NB4 (cell line): ENCODE data around the gene FAM81A.

Source experiments
- DNase-seq: peaks from one replicate; pipeline ENCODE4 v3.0.0; 2010; ENCODE audit warnings: low read depth
- H3K4me3 ChIP-seq: one replicate; pipeline ENCODE4 v1.5.1; 2011; ENCODE audit warnings: mild to moderate bottlenecking, low read depth, low read length, moderate library complexity
- MYC ChIP-seq: IDR thresholded peaks from 2 replicates; pipeline ENCODE4 v1.6.1; 2011; ENCODE audit warnings: low read depth, low read length
- POLR2A ChIP-seq: IDR thresholded peaks from 2 replicates; pipeline ENCODE4 v1.6.1; 2011; ENCODE audit warnings: mild to moderate bottlenecking; ENCODE audit not compliant: insufficient read length; ENCODE audit errors: extremely low read depth
- TF ChIP-seq, protein P1 (sequence below): IDR thresholded peaks from one replicate; pipeline ENCODE4 v1.5.1; 2012; ENCODE audit warnings: low read depth, low read length
- TF ChIP-seq, protein P2 (sequence below): IDR thresholded peaks from 2 replicates; pipeline ENCODE4 v1.6.1; 2011; ENCODE audit warnings: low read depth, low read length

The FAM81A gene

DNA sequence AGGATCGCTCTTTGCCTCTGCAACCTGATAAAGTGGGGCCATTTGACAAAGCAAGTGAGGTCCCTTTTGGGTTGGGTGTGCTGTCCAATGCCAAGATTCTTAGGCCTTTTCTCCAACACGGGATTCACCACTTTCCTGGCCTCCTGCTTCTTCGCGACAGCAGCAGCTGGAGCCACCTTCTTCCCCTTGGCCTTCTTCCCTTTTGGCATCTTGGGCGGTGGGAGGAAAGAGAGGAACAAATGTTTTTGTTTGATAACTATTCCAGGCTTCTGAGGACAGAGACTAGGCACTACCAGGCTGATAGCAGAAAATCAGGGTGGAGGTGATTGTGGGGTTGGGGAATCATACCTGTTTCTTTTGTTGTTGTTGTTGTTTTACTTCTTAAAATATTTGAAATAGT lies 30.0 kb upstream of the FAM81A start:
- no peak overlapping the region for H3K4me3 ChIP-seq
- DNase-seq: no peak
- no peak for TF ChIP-seq MYC

DNA sequence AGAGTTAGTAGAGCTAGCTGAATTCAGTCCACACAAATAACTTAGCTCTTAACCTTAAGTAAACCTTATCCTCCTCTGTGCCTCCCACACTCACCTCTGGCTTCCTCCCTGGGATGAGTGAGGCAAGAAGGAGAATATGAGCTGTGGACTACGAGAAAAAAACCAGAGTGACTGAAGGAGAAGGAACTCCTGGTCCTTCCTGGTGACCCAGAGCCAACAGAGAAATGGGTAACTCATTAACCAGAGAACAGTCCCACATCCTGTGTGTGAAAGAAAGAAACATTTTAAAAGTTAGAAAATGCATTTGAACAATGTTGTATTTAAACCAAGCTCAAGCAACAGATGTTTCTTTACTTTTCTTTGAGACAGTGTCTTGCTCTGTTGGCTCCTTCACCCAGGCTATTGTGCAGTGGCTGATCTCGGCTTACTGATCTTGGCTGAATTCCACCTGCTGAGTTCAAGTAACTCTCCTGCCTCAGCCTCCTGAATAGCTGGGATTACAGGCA lies 27.5 kb upstream of the FAM81A start:
- no peak for TF ChIP-seq MYC
- TF ChIP-seq, protein P1, sequence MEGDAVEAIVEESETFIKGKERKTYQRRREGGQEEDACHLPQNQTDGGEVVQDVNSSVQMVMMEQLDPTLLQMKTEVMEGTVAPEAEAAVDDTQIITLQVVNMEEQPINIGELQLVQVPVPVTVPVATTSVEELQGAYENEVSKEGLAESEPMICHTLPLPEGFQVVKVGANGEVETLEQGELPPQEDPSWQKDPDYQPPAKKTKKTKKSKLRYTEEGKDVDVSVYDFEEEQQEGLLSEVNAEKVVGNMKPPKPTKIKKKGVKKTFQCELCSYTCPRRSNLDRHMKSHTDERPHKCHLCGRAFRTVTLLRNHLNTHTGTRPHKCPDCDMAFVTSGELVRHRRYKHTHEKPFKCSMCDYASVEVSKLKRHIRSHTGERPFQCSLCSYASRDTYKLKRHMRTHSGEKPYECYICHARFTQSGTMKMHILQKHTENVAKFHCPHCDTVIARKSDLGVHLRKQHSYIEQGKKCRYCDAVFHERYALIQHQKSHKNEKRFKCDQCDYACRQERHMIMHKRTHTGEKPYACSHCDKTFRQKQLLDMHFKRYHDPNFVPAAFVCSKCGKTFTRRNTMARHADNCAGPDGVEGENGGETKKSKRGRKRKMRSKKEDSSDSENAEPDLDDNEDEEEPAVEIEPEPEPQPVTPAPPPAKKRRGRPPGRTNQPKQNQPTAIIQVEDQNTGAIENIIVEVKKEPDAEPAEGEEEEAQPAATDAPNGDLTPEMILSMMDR: no peak
- TF ChIP-seq POLR2A: no peak
- TF ChIP-seq, protein P2, sequence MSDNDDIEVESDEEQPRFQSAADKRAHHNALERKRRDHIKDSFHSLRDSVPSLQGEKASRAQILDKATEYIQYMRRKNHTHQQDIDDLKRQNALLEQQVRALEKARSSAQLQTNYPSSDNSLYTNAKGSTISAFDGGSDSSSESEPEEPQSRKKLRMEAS: no peak
- no peak for DNase-seq
- H3K4me3 ChIP-seq: no peak overlapping the region

DNA sequence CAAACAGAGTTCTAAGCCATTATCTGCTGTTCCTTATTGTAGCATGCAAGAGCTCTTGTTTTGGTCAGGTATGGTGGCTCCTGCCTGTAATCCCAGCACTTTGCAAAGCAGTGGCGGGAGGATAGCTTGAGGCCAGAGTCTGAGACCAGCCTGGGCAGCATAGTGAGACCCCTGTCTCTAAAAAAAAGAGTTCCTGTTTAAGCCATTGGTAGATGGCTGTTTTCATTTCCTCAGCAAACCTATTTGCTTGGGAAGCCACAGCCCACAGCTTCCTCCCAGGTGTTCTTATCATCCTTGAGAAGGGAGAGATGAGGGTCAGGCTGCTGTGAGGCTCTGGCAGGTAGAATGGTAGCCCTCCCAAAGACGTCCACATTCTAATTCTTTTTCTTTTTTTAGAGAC lies 24.4 kb upstream of the FAM81A start:
- DNase-seq: no peak
- TF ChIP-seq POLR2A: no peak
- TF ChIP-seq, protein P2: no peak
- TF ChIP-seq, protein P1: no peak
- TF ChIP-seq MYC: no peak
- H3K4me3 ChIP-seq: no peak overlapping the region

DNA sequence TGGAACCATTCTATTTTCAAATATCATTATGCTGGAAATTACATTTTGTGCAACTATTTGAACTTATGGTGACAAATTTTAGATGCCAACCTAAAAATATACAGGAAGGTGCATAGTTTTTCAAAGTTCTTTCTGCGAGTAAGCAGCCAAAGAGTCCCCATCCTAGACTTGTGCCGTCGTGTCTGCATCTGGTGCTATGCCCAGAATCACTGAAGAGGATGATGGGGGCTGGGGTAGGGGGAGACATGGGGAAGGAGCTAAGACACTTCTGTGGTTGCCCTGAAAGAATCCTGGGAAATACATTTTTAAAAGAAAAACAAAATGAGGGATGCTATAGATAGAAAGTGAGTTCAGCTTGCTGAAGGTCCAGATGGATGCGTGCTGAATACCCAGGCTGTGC lies 21.2 kb upstream of the FAM81A start:
- no peak for TF ChIP-seq MYC
- TF ChIP-seq, protein P1: no peak
- TF ChIP-seq, protein P2: no peak
- TF ChIP-seq POLR2A: no peak
- no peak for DNase-seq

DNA sequence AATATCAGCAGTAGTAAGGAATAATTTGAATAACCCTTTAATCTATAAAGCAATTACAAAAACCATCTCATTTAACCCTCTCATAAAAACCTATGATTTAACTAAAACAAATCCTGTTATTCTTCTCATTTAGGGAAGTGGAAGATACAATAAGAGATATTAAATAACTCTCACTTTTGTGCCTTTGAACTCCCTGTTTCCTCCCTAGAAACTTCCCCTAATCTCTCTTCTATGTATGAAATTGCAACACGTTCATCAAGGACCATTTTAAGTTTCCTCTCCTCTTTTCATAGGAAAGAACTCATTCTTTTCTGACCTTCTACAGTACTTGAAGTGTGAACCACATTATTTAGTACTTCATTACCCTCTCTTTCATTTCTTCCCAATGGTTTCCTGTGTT lies 18.8 kb upstream of the FAM81A start:
- TF ChIP-seq, protein P2: no peak
- TF ChIP-seq, protein P1: no peak
- no peak for TF ChIP-seq POLR2A
- TF ChIP-seq MYC: no peak
- H3K4me3 ChIP-seq: no peak overlapping the region
- DNase-seq: no peak

More for the DNA sequence above, 21.2 kb upstream of the FAM81A start:
- H3K4me3 ChIP-seq: no peak overlapping the region

DNA sequence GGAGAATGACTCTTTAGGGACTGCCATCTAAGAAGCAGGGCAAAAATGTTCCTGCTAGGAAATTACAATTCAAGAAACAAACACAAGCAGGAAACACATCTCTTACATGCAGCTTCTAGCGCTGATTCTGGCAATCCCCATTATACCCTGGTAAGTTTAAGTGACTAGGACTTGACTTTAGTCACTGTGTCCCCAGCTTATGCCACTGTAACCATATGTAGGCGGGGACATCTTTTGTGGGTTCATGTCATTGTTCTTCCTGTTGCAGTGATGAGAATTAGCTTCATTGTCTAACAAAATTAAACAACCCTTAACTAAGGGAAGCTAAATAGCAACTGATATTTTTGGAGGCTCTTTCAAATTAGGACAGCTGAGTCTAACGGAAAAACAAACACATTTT lies 17.9 kb upstream of the FAM81A start:
- no peak overlapping the region for H3K4me3 ChIP-seq
- TF ChIP-seq, protein P1: no peak
- TF ChIP-seq MYC: no peak
- TF ChIP-seq POLR2A: no peak
- TF ChIP-seq, protein P2: no peak

More for the DNA sequence above, 17.9 kb upstream of the FAM81A start:
- DNase-seq: no peak
